ENCODE measurements around the gene SMPX.

SMPX gene

GRCh38 chrX:21718575-21718974, 39.3 kb downstream of the SMPX start:
- 90% methylated on average over 3 of the region's 5 CpGs for WGBS

GRCh38 chrX:21717802-21718201, 40.1 kb downstream of the SMPX start:
- no peak overlapping the region for H3K4me3 ChIP-seq (ENCODE audit: insufficient read depth in 1 of 2, low read depth in 1 of 2, low read length in 2 of 2)
- H2AFZ ChIP-seq (ENCODE audit: low read depth, low read length): no peak overlapping the region
- H3K9me3 ChIP-seq (ENCODE audit: control insufficient read depth, low read length): no peaks in the 10 kb centered on the region
- H2BK12ac ChIP-seq (ENCODE audit: low read length in 2 of 2): no peak overlapping the region
- H3K36me3 ChIP-seq (ENCODE audit: control insufficient read depth in 1 of 2, insufficient read depth in 2 of 2, low read depth in 1 of 2, low read length in 2 of 2): no peaks in the 10 kb centered on the region
- no peak overlapping the region for H3K27ac ChIP-seq (ENCODE audit: low read length, poor library complexity, severe bottlenecking)
- H3K18ac ChIP-seq (ENCODE audit: low read depth in 1 of 2, low read length in 2 of 2): no peak overlapping the region
- no peak overlapping the region for H2BK120ac ChIP-seq (ENCODE audit: low read depth, low read length)
- no peak overlapping the region for H4K91ac ChIP-seq (ENCODE audit: low read length)
- H3K4me2 ChIP-seq (ENCODE audit: low read length, poor library complexity, severe bottlenecking): no peak overlapping the region
- H3K4ac ChIP-seq (ENCODE audit: low read depth in 1 of 2, low read length in 2 of 2): no peak overlapping the region
- no peaks in the 10 kb centered on the region for H3K4me1 ChIP-seq (ENCODE audit: control insufficient read depth, insufficient read depth, low read depth, low read length)
- no peak overlapping the region for H2AK5ac ChIP-seq (ENCODE audit: low read length, severe bottlenecking)
- H4K8ac ChIP-seq (ENCODE audit: low read length): no peak overlapping the region
- no peaks in the 10 kb centered on the region for H3K79me1 ChIP-seq (replicated peaks; ENCODE audit: low read length, poor library complexity, severe bottlenecking)
- H3K14ac ChIP-seq (ENCODE audit: low read length in 2 of 2): no peak overlapping the region
- H3K23ac ChIP-seq (ENCODE audit: low read length in 2 of 2): no peak overlapping the region
- no peak overlapping the region for H2BK15ac ChIP-seq (ENCODE audit: low read depth, poor library complexity, severe bottlenecking)
- 93% methylated on average over 7 of the region's 7 CpGs for WGBS
- H2BK5ac ChIP-seq (ENCODE audit: low read depth, low read length, poor library complexity, severe bottlenecking): no peak overlapping the region
- no peak for DNase-seq
- H3K27me3 ChIP-seq (ENCODE audit: control insufficient read depth in 1 of 2, insufficient read depth in 1 of 2, low read length in 2 of 2): no peaks in the 10 kb centered on the region
- no peak overlapping the region for H3K9ac ChIP-seq (ENCODE audit: low read length)

More at GRCh38 chrX:21718575-21718974, 39.3 kb downstream of the SMPX start:
- DNase-seq: no peak
- Histone ChIP-seq H3K27me3 (ENCODE audit: control insufficient read depth in 1 of 2, insufficient read depth in 1 of 2, low read length in 2 of 2) (no peaks in the 10 kb centered on the region), H4K91ac (ENCODE audit: low read length) (no peak overlapping the region), H3K79me1 (replicated peaks; ENCODE audit: low read length, poor library complexity, severe bottlenecking) (no peaks in the 10 kb centered on the region), H3K4me2 (ENCODE audit: low read length, poor library complexity, severe bottlenecking) (no peak overlapping the region), H3K36me3 (ENCODE audit: control insufficient read depth in 1 of 2, insufficient read depth in 2 of 2, low read depth in 1 of 2, low read length in 2 of 2) (no peaks in the 10 kb centered on the region), H3K9me3 (ENCODE audit: control insufficient read depth, low read length) (no peaks in the 10 kb centered on the region), H2BK12ac (ENCODE audit: low read length in 2 of 2) (no peak overlapping the region), H3K27ac (ENCODE audit: low read length, poor library complexity, severe bottlenecking) (no peak overlapping the region), H2BK15ac (ENCODE audit: low read depth, poor library complexity, severe bottlenecking) (no peak overlapping the region), H2AK5ac (ENCODE audit: low read length, severe bottlenecking) (no peak overlapping the region), H2AFZ (ENCODE audit: low read depth, low read length) (no peak overlapping the region), H3K9ac (ENCODE audit: low read length) (no peak overlapping the region), H3K18ac (ENCODE audit: low read depth in 1 of 2, low read length in 2 of 2) (no peak overlapping the region), H3K4me1 (ENCODE audit: control insufficient read depth, insufficient read depth, low read depth, low read length) (no peaks in the 10 kb centered on the region), H3K14ac (ENCODE audit: low read length in 2 of 2) (no peak overlapping the region), H2BK5ac (ENCODE audit: low read depth, low read length, poor library complexity, severe bottlenecking) (no peak overlapping the region), H2BK120ac (ENCODE audit: low read depth, low read length) (no peak overlapping the region), H3K23ac (ENCODE audit: low read length in 2 of 2) (no peak overlapping the region), H4K8ac (ENCODE audit: low read length) (no peak overlapping the region), H3K4me3 (ENCODE audit: insufficient read depth in 1 of 2, low read depth in 1 of 2, low read length in 2 of 2) (no peak overlapping the region), H3K4ac (ENCODE audit: low read depth in 1 of 2, low read length in 2 of 2) (no peak overlapping the region)

GRCh38 chrX:21715825-21716224, 42.1 kb downstream of the SMPX start:
- Histone ChIP-seq H3K4me1 (ENCODE audit: control insufficient read depth, insufficient read depth, low read depth, low read length) (no peaks in the 10 kb centered on the region), H4K91ac (ENCODE audit: low read length) (no peak overlapping the region), H2BK120ac (ENCODE audit: low read depth, low read length) (no peak overlapping the region), H2BK15ac (ENCODE audit: low read depth, poor library complexity, severe bottlenecking) (no peak overlapping the region), H3K4me2 (ENCODE audit: low read length, poor library complexity, severe bottlenecking) (no peak overlapping the region), H3K4ac (ENCODE audit: low read depth in 1 of 2, low read length in 2 of 2) (no peak overlapping the region), H3K9ac (ENCODE audit: low read length) (no peak overlapping the region), H2BK5ac (ENCODE audit: low read depth, low read length, poor library complexity, severe bottlenecking) (no peak overlapping the region), H4K8ac (ENCODE audit: low read length) (no peak overlapping the region), H3K9me3 (ENCODE audit: control insufficient read depth, low read length) (no peaks in the 10 kb centered on the region), H3K14ac (ENCODE audit: low read length in 2 of 2) (no peak overlapping the region), H3K27me3 (ENCODE audit: control insufficient read depth in 1 of 2, insufficient read depth in 1 of 2, low read length in 2 of 2) (no peaks in the 10 kb centered on the region), H3K27ac (ENCODE audit: low read length, poor library complexity, severe bottlenecking) (no peak overlapping the region), H3K36me3 (ENCODE audit: control insufficient read depth in 1 of 2, insufficient read depth in 2 of 2, low read depth in 1 of 2, low read length in 2 of 2) (no peaks in the 10 kb centered on the region), H3K23ac (ENCODE audit: low read length in 2 of 2) (no peak overlapping the region), H2AK5ac (ENCODE audit: low read length, severe bottlenecking) (no peak overlapping the region), H3K79me1 (replicated peaks; ENCODE audit: low read length, poor library complexity, severe bottlenecking) (no peaks in the 10 kb centered on the region), H2AFZ (ENCODE audit: low read depth, low read length) (no peak overlapping the region), H3K4me3 (ENCODE audit: insufficient read depth in 1 of 2, low read depth in 1 of 2, low read length in 2 of 2) (no peak overlapping the region), H2BK12ac (ENCODE audit: low read length in 2 of 2) (no peak overlapping the region), H3K18ac (ENCODE audit: low read depth in 1 of 2, low read length in 2 of 2) (no peak overlapping the region)
- no peak for DNase-seq
- 65% methylated on average over 2 of the region's 2 CpGs for WGBS

GRCh38 chrX:21715337-21715736, 42.6 kb downstream of the SMPX start:
- Histone ChIP-seq H3K4me2 (ENCODE audit: low read length, poor library complexity, severe bottlenecking) (no peak overlapping the region), H3K36me3 (ENCODE audit: control insufficient read depth in 1 of 2, insufficient read depth in 2 of 2, low read depth in 1 of 2, low read length in 2 of 2) (no peaks in the 10 kb centered on the region), H3K9me3 (ENCODE audit: control insufficient read depth, low read length) (no peaks in the 10 kb centered on the region), H4K91ac (ENCODE audit: low read length) (no peak overlapping the region), H2BK15ac (ENCODE audit: low read depth, poor library complexity, severe bottlenecking) (no peak overlapping the region), H2AK5ac (ENCODE audit: low read length, severe bottlenecking) (no peak overlapping the region), H2BK5ac (ENCODE audit: low read depth, low read length, poor library complexity, severe bottlenecking) (no peak overlapping the region), H3K23ac (ENCODE audit: low read length in 2 of 2) (no peak overlapping the region), H3K18ac (ENCODE audit: low read depth in 1 of 2, low read length in 2 of 2) (no peak overlapping the region), H3K79me1 (replicated peaks; ENCODE audit: low read length, poor library complexity, severe bottlenecking) (no peaks in the 10 kb centered on the region), H2BK12ac (ENCODE audit: low read length in 2 of 2) (no peak overlapping the region), H3K4me3 (ENCODE audit: insufficient read depth in 1 of 2, low read depth in 1 of 2, low read length in 2 of 2) (no peak overlapping the region), H3K14ac (ENCODE audit: low read length in 2 of 2) (no peak overlapping the region), H3K4ac (ENCODE audit: low read depth in 1 of 2, low read length in 2 of 2) (no peak overlapping the region), H4K8ac (ENCODE audit: low read length) (no peak overlapping the region), H3K27me3 (ENCODE audit: control insufficient read depth in 1 of 2, insufficient read depth in 1 of 2, low read length in 2 of 2) (no peaks in the 10 kb centered on the region), H2BK120ac (ENCODE audit: low read depth, low read length) (no peak overlapping the region), H2AFZ (ENCODE audit: low read depth, low read length) (no peak overlapping the region), H3K9ac (ENCODE audit: low read length) (no peak overlapping the region), H3K27ac (ENCODE audit: low read length, poor library complexity, severe bottlenecking) (no peak overlapping the region), H3K4me1 (ENCODE audit: control insufficient read depth, insufficient read depth, low read depth, low read length) (no peaks in the 10 kb centered on the region)
- 80% methylated on average over 1 of the region's 2 CpGs for WGBS
- no peak for DNase-seq

Measured in mesenchymal stem cell (in vitro differentiated cells and primary cell).